Measurements from ENCODE around the gene PLCD3. TPM values are rescaled to one million over a fixed set of nuclear protein-coding genes. Genes with fewer than 3 reads are reported as not detected.
A peak's percentile ranks its signal among the peaks of the same experiment; 100 is the strongest.

Gene PLCD3
- total and polyA plus RNA-seq, 9 of the 15 experiments (the other 6 are each of a cell fraction or from before 2014, with no cell fraction given): 0.20 to 22.6 (median 7.5) TPM

GRCh38 chr17:45107293-45108010 is 24.9 kb downstream of the PLCD3 start:
- CTCF ChIA-PET (ENCODE audit: low intra/inter-chr PET ratio): interaction anchor here (1.0 kb wide), 1 partner anchor 25 kb away, joined by 3 read pairs; the partner anchor contains the start of gene PLCD3
- POLR2A ChIA-PET: interaction anchor here (0.7 to 3.3 kb wide), 3 partner anchors 18 to 42 kb away, joined by 3 to 17 read pairs (median 4); partner anchors contain the start of gene HEXIM1
- H3K79me2 ChIP-seq (ENCODE audit: control insufficient read depth, insufficient read depth, low read length): no peaks in the 10 kb centered on the region
- TF ChIP-seq POLR2G (IDR thresholded peaks at IDR 0.05; ENCODE audit: low read depth, low read length): peak; percentile 40; the same call in 1 of the 2 replicates
- TF ChIP-seq HDGF (IDR thresholded peaks at IDR 0.05): no peak
- no peak for TF ChIP-seq ZNF778 (CRISPR knock-in tag; IDR thresholded peaks at IDR 0.05)
- peaks cover 67% of the 10 kb centered on the region for H3K36me3 ChIP-seq (ENCODE audit: control insufficient read depth, insufficient read depth, low read length)
- ATAC-seq (no peak), DNase-seq (ENCODE audit: extremely low read depth in 1 of 4, low spot score in 3 of 4) (no peak), FAIRE-seq (no peak)
- no peak overlapping the region for H3K9ac ChIP-seq (ENCODE audit: insufficient read depth in 1 of 2, low read depth in 2 of 2, low read length in 2 of 2)
- intact Hi-C loops (cut with micrococcal nuclease) (no loop called here), in situ Hi-C loops (cut with MboI) (loop anchor here (5.0 kb wide), 1 partner anchor 185 kb away; no protein-coding TSS in a partner anchor)
- H3K4me3 ChIP-seq: no peak overlapping the region
- H3K9me1 ChIP-seq (ENCODE audit: control insufficient read depth, insufficient read depth, low read length): no peaks in the 10 kb centered on the region
- 91% methylated on average over 13 of the region's 13 CpGs for WGBS (ENCODE audit: insufficient coverage, low coverage, missing lambda C conversion rate)
- no peak overlapping the region for H2AFZ ChIP-seq (ENCODE audit: low read depth, low read length)
- H3K9me3 ChIP-seq (replicated peaks; ENCODE audit: control insufficient read depth, insufficient read depth, low read depth, low read length): no peaks in the 10 kb centered on the region
- no peak overlapping the region for H3K27ac ChIP-seq (ENCODE audit: extremely low read depth, low read depth, low read length)
- BruUV-seq (replicated peaks): no TSS peak
- H4K20me1 ChIP-seq (replicated peaks; ENCODE audit: control insufficient read depth, insufficient read depth, low read length): peaks cover 16% of the 10 kb centered on the region
- no peaks in the 10 kb centered on the region for H3K4me1 ChIP-seq (replicated peaks in 1 of 2; ENCODE audit: control insufficient read depth in 2 of 2, insufficient read depth in 2 of 2, low read length in 2 of 2)
- H3K4me2 ChIP-seq (ENCODE audit: insufficient read depth, low read length): no peak overlapping the region
- H3K27me3 ChIP-seq (ENCODE audit: control insufficient read depth in 2 of 2, insufficient read depth in 2 of 2, low read length in 2 of 2): no peaks in the 10 kb centered on the region

- DNase-seq (ENCODE audit: extremely low read depth in 1 of 4, low spot score in 3 of 4): no peak
- no peak for ATAC-seq
- no TSS peak for BruUV-seq (replicated peaks)
- no peak for FAIRE-seq
- intact Hi-C loops (cut with micrococcal nuclease): no loop called here
- H3K4me2 ChIP-seq (ENCODE audit: insufficient read depth, low read length): no peak overlapping the region
- no peaks in the 10 kb centered on the region for H3K79me2 ChIP-seq (ENCODE audit: control insufficient read depth, insufficient read depth, low read length)
- no peak overlapping the region for H3K4me3 ChIP-seq
- no peaks in the 10 kb centered on the region for H3K27me3 ChIP-seq (ENCODE audit: control insufficient read depth in 2 of 2, insufficient read depth in 2 of 2, low read length in 2 of 2)
- no peak overlapping the region for H2AFZ ChIP-seq (ENCODE audit: low read depth, low read length)
- no peaks in the 10 kb centered on the region for H3K4me1 ChIP-seq (replicated peaks in 1 of 2; ENCODE audit: control insufficient read depth in 2 of 2, insufficient read depth in 2 of 2, low read length in 2 of 2)
- in situ Hi-C loops (cut with MboI): loop anchor here (5.0 kb wide), 1 partner anchor 184 kb away; no protein-coding TSS in a partner anchor
- H4K20me1 ChIP-seq (replicated peaks; ENCODE audit: control insufficient read depth, insufficient read depth, low read length): peaks cover 16% of the 10 kb centered on the region
- POLR2A ChIA-PET: interaction anchor here (0.8 to 3.3 kb wide), 4 partner anchors 9 to 43 kb away, joined by 3 to 17 read pairs (median 6); partner anchors contain the start of gene HEXIM1
- H3K36me3 ChIP-seq (ENCODE audit: control insufficient read depth, insufficient read depth, low read length): peaks cover 75% of the 10 kb centered on the region
- no peak overlapping the region for H3K27ac ChIP-seq (ENCODE audit: extremely low read depth, low read depth, low read length)
- H3K9ac ChIP-seq (ENCODE audit: insufficient read depth in 1 of 2, low read depth in 2 of 2, low read length in 2 of 2): no peak overlapping the region
- TF ChIP-seq POLR2A (conservative IDR thresholded peaks at IDR 0.05) (0 out of 2 replicates have a peak, but pooled peaks have one; percentile 20), POLR2AphosphoS2 (IDR thresholded peaks at IDR 0.05; ENCODE audit: low read length) (peak; percentile 9; the same call in 1 of the 2 replicates), NR1H2 (CRISPR knock-in tag; IDR thresholded peaks at IDR 0.05) (no peak), POLR2AphosphoS5 (IDR thresholded peaks at IDR 0.05; ENCODE audit: control insufficient read depth, insufficient read depth, low read depth, low read length) (peak; percentile 6)
- CTCF ChIA-PET (ENCODE audit: low intra/inter-chr PET ratio): no interaction called here
- 88% methylated on average over 5 of the region's 5 CpGs for whole genome bisulfite sequencing (ENCODE audit: insufficient coverage, low coverage, missing lambda C conversion rate)
- no peaks in the 10 kb centered on the region for H3K9me3 ChIP-seq (replicated peaks; ENCODE audit: control insufficient read depth, insufficient read depth, low read depth, low read length)
- no peaks in the 10 kb centered on the region for H3K9me1 ChIP-seq (ENCODE audit: control insufficient read depth, insufficient read depth, low read length)
Observed at GRCh38 chr17:45106582-45106981, 25.7 kb downstream of the PLCD3 start.

All from K562 (cell line).